Omental fat pad (tissue), 4 donors: ENCODE measurements around the gene PRAMEF25. TPM values are rescaled to one million over a fixed set of nuclear protein-coding genes. Genes with fewer than 3 reads are reported as not detected.
"Not testable (repeated sequence)": the region's sequence is repeated elsewhere in the genome, so short reads cannot be mapped to it uniquely, and the experiment has no call there.

Experiments used
- ATAC-seq: fragments of 150-250 bp; one replicate; pipeline ENCODE4 v1.9.1; 2016; ENCODE audit warnings: mild to moderate bottlenecking, moderate library complexity; ENCODE audit not compliant: low FRiP score
- DNase-seq: peaks from one replicate; pipeline ENCODE4 v3.0.0-alpha.2; 2019; ENCODE audit warnings: low spot score
- total RNA-seq, 4 donors: library from RNA; depleted of rRNA; stranded (reverse); fragments of >200 nt; gene quantifications; one replicate each; pipeline ENCODE4 v1.1.0, GENCODE V29; 2016

The PRAMEF25 gene
- total RNA-seq, result not detected

DNA sequence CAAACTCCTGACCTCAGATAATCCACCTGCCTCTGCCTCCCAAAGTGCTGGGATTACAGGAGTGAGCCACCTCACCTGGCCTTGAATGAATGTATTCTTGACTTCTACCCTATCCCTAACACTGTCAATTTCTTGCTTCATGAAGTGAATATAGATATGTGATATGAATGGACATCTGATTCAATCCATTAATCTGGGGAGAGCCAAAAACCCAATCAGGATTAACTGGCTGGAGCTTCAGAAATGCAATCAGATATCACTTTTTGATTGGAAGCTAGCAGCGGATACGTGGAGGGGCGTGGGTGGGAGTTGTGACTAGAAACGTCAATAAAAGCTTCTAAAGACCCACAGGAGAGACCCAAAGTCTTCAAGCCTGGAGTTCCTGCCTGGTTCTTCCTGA lies at the start of gene PRAMEF25:
Gene PRAMEF25 (plus strand): TSS at position 301 of the 400 bp plus-strand sequence. CDS start 2,920 bp downstream, outside the sequence.
- not testable (repeated sequence) for DNase-seq, ATAC-seq

- not testable (repeated sequence) for DNase-seq, ATAC-seq
Observed at GRCh38 chr1:13056475-13056874, 14.1 kb upstream of the PRAMEF25 start, which contains the start of gene PRAMEF27. Gene PRAMEF27 (minus strand): TSS chr1:13056575. CDS start chr1:13053659, 2,916 bp downstream.

DNA sequence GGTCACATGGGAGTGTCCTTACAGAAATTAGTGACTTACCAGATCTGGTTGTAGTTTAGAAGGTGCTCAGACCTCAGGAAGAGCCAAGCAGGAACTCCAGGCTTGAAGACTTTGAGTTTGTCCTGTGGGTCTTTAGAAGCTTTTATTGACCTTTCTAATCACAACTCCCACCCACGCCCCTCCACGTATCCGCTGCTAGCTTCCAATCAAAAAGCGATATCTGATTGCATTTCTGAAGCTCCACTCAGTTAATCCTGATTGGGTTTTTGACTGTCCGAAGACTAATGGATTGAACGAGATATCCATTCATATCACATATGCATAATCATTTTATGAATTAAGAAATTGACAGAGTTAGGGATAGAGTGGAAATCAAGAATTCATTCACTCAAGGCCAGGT lies 46.2 kb downstream of the PRAMEF25 start, which contains the start of gene HNRNPCL2:
Gene HNRNPCL2 (minus strand): TSS at position 101 of the 400 bp plus-strand sequence. CDS start 454 bp downstream, outside the sequence.
- DNase-seq, ATAC-seq: not testable (repeated sequence)

Other genes with a start within 250 kb of the PRAMEF25 start
- not detected for gene PRAMEF11, start 239.4 kb upstream of the PRAMEF25 start, total RNA-seq
- gene HNRNPCL1, start 222.1 kb upstream of the PRAMEF25 start, total RNA-seq, result not detected
- not detected for gene PRAMEF2, start 213.7 kb upstream of the PRAMEF25 start, total RNA-seq
- gene PRAMEF4, start 184.6 kb upstream of the PRAMEF25 start, total RNA-seq, result not detected
- gene PRAMEF10, start 172.5 kb upstream of the PRAMEF25 start, total RNA-seq, result not detected
- gene PRAMEF7, start 154.2 kb upstream of the PRAMEF25 start, total RNA-seq, result not detected
- gene PRAMEF6, start 123.2 kb upstream of the PRAMEF25 start, total RNA-seq, result not detected
- not detected for gene PRAMEF27, start 14.2 kb upstream of the PRAMEF25 start, total RNA-seq
- gene HNRNPCL3, start 10.0 kb upstream of the PRAMEF25 start, total RNA-seq, result not detected
- gene HNRNPCL2, start 46.1 kb downstream of the PRAMEF25 start, total RNA-seq, result not detected
- gene PRAMEF26, start 85.2 kb downstream of the PRAMEF25 start, total RNA-seq, result not detected
- gene HNRNPCL4, start 94.9 kb downstream of the PRAMEF25 start, total RNA-seq, result not detected
- not detected for gene PRAMEF9, start 101.1 kb downstream of the PRAMEF25 start, total RNA-seq
- gene PRAMEF13, start 130.6 kb downstream of the PRAMEF25 start, total RNA-seq, result not detected
- gene PRAMEF18, start 155.4 kb downstream of the PRAMEF25 start, total RNA-seq, result not detected
- gene PRAMEF5, start 183.4 kb downstream of the PRAMEF25 start, total RNA-seq, result not detected
- not detected for gene PRAMEF8, start 214.4 kb downstream of the PRAMEF25 start, total RNA-seq
- not detected for gene PRAMEF33, start 232.8 kb downstream of the PRAMEF25 start, total RNA-seq
- gene PRAMEF15, start 244.8 kb downstream of the PRAMEF25 start, total RNA-seq, result not detected